T-cell (primary cell): ENCODE measurements around the gene NCAPD2. TPM values are rescaled to one million over a fixed set of nuclear protein-coding genes. Genes with fewer than 3 reads are reported as not detected.
A peak's percentile ranks its signal among the peaks of the same experiment; 100 is the strongest.

Source experiments
- ATAC-seq, 4 experiments: fragments of 200-7000 bp in 3 of 4; fragments of 150-1000 bp in 1 of 4; cut with Tn5 transposase; replicated peaks in 1 of 4; 1 replicate in 3 of 4; 2 replicates in 1 of 4; pipeline ENCODE4 v1.10.0; 2021; ENCODE audit warnings: moderate library complexity in 3 of 4, mild to moderate bottlenecking in 2 of 4, moderate number of reproducible peaks in 1 of 4
- CTCF ChIA-PET, 2 donors: fragments of 300-600 bp; sonication (Branson Sonifier 250); formaldehyde crosslinking; loops; one replicate each; lab custom pipeline; 2022; ENCODE audit warnings: antibody characterized with exemption in 2 of 2; lab: Charles Lee
- POLR2A ChIA-PET, 2 donors: fragments of 300-600 bp; sonication (Branson Sonifier 250); formaldehyde crosslinking; loops; one replicate each; lab custom pipeline; 2022; ENCODE audit warnings: antibody characterized with exemption in 2 of 2; lab: Charles Lee
- DNase-seq, 35 experiments: peaks; one replicate each; pipeline versions ENCODE4 v3.0.0 to v3.0.0-alpha.2; 2013 to 2023
- H3K27ac ChIP-seq: one replicate; pipeline ENCODE4 v1.5.1; 2013; ENCODE audit warnings: low read length
- H3K27me3 ChIP-seq, 2 experiments: replicated peaks in 1 of 2; 1 replicate in 1 of 2; 2 replicates in 1 of 2; pipeline versions ENCODE4 v1.6.1 to v1.7.0; 2013; ENCODE audit warnings: low read length in 1 of 2, mixed read lengths in 1 of 2; ENCODE audit not compliant: control insufficient read depth in 2 of 2, insufficient read depth in 2 of 2; ENCODE audit errors: extremely low read depth in 1 of 2
- H3K36me3 ChIP-seq, 2 donors: 1 replicate in 1 of 2; 2 replicates in 1 of 2; pipeline versions ENCODE4 v1.6.1 to v1.7.0; 2013; ENCODE audit warnings: low read length in 1 of 2; ENCODE audit not compliant: control insufficient read depth in 2 of 2, insufficient read depth in 1 of 2; ENCODE audit errors: extremely low read depth in 1 of 2
- H3K4me1 ChIP-seq, 2 experiments: 1 replicate in 1 of 2; 2 replicates in 1 of 2; pipeline versions ENCODE4 v1.6.1 to v1.7.0; 2013; ENCODE audit warnings: low read length in 2 of 2, mixed read lengths in 1 of 2; ENCODE audit not compliant: insufficient read depth in 2 of 2, control insufficient read depth in 1 of 2; ENCODE audit errors: extremely low read depth in 1 of 2
- H3K4me3 ChIP-seq, 2 donors: 1 replicate in 1 of 2; 2 replicates in 1 of 2; pipeline versions ENCODE4 v1.5.1 to v1.7.0; 2013; ENCODE audit warnings: mild to moderate bottlenecking in 2 of 2, low read length in 1 of 2, moderate library complexity in 1 of 2; ENCODE audit not compliant: control insufficient read depth in 1 of 2; ENCODE audit errors: extremely low read depth in 1 of 2
- H3K9me3 ChIP-seq: 2 replicates; pipeline ENCODE4 v1.7.0; 2013
- H3K27ac Mint-ChIP-seq, 2 donors: one replicate each; pipeline ENCODE4 v1.8.0; 2020 to 2021; ENCODE audit warnings: mild to moderate bottlenecking in 2 of 2, mixed read lengths in 2 of 2
- H3K27me3 Mint-ChIP-seq, 2 donors: one replicate each; pipeline ENCODE4 v1.8.0; 2021 to 2022; ENCODE audit warnings: mixed read lengths in 2 of 2
- H3K36me3 Mint-ChIP-seq: one replicate; pipeline ENCODE4 v1.8.0; 2021; ENCODE audit warnings: mixed read lengths
- H3K4me1 Mint-ChIP-seq, 3 donors: one replicate each; pipeline ENCODE4 v1.8.0; 2020 to 2022; ENCODE audit warnings: mixed read lengths in 3 of 3, mild to moderate bottlenecking in 1 of 3
- H3K4me3 Mint-ChIP-seq, 3 donors: one replicate each; pipeline ENCODE4 v1.8.0; 2020 to 2022; ENCODE audit warnings: mild to moderate bottlenecking in 3 of 3, mixed read lengths in 3 of 3, moderate library complexity in 3 of 3
- H3K9me3 Mint-ChIP-seq, 3 donors: one replicate each; pipeline ENCODE4 v1.8.0; 2020 to 2022; ENCODE audit warnings: mixed read lengths in 3 of 3
- WGBS: methylation state at CpG from one replicate; pipeline ENCODE4 v1.1.5; 2013; ENCODE audit warnings: missing lambda C conversion rate; ENCODE audit not compliant: insufficient coverage; 5-methylcytosine and 5-hydroxymethylcytosine counted together
- total RNA-seq, 35 experiments: library from RNA in 6 of 35; stranded (reverse) in 6 of 35; fragments of 120-200 nt in 1 of 35; gene quantifications; one replicate each; pipeline versions ENCODE4 v1.2.1 to v1.2.4 and lab custom pipeline; 2013 to 2026

Gene NCAPD2
- total RNA-seq, 5 donors from 2014 or later (not counting 1 experiment from before 2014, with no cell fraction given): 32.8 to 43.8 (median 40.7) TPM

DNA sequence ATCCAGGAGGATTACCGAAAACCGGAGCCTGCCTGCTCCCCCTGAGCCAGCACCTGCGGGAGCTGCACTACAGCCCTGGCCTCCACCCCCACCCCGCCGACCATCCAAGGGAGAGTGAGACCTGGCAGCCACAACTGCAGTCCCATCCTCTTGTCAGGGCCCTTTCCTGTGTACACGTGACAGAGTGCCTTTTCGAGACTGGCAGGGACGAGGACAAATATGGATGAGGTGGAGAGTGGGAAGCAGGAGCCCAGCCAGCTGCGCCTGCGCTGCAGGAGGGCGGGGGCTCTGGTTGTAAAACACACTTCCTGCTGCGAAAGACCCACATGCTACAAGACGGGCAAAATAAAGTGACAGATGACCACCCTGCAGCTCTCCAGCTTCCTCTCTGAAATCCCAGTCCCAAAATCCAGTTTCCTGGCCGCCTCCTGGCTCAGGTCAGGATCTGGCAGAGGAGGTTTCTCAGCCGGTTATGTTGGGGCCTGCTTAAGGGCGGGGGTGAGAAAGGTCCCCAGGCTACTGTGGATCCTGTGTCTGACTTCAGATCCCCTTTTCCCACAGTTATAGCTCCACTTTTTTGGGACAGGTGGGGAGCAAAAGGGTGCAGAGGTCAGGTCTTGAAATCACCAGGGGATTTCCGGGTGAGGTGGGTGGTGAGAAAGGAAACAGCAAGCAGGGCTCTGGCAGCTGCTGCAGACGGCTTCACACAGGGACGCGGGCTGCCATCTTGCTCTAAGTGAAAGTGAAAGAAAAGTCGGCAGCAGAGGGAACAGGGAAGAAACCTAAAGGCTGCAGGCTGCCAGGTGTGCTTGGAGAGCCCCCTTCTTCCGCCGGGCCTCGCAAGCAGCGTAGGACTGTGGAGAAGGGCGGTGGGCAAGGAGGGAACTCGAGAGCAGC is 42.3 kb upstream of the NCAPD2 start, which contains the start of gene TAPBPL:
Gene TAPBPL, plus strand, starts transcription at position 695 of the 897 bp plus-strand sequence. CDS start 207 bp downstream, outside the sequence.
- Mint-ChIP-seq H3K27ac (peak within 1 kb of the TSS; percentile 99 to 100), H3K9me3 (no peaks in the 10 kb centered on the region), H3K36me3 (peaks cover 48% of the 10 kb centered on the region), H3K4me1 (peaks cover 71 to 85% (median 76%) of the 10 kb centered on the region in 3 donors), H3K27me3 (no peaks in the 10 kb centered on the region), H3K4me3 (peak within 1 kb of the TSS; percentile 97 to 99 (median 98))
- Histone ChIP-seq H3K27me3 (no peaks in the 10 kb centered on the region), H3K4me3 (peak within 1 kb of the TSS; percentile 93 to 94), H3K4me1 (peaks cover 30 to 74% of the 10 kb centered on the region in 2 experiments), H3K27ac (peak within 1 kb of the TSS; percentile 98), H3K9me3 (no peaks in the 10 kb centered on the region), H3K36me3 (peaks cover 15 to 60% of the 10 kb centered on the region in 2 donors)
- ATAC-seq (peak; percentile 85 to 95 (median 88)), DNase-seq (peak; percentile 61 to 93 (median 80))
- CTCF ChIA-PET: interaction anchor here (0.5 to 3.5 kb wide), 9 partner anchors 10 to 116 kb away, joined by 3 to 24 read pairs (median 3); partner anchors contain the start of gene VAMP1 (in 1 of the 2)
- under 1% methylated on average over 20 of the region's 27 CpGs for WGBS
- POLR2A ChIA-PET: interaction anchor here (0.5 to 3.2 kb wide), 6 partner anchors 10 to 39 kb away, joined by 3 to 18 read pairs (median 6); partner anchors contain the start of gene VAMP1 (in 1 of the 2)

DNA sequence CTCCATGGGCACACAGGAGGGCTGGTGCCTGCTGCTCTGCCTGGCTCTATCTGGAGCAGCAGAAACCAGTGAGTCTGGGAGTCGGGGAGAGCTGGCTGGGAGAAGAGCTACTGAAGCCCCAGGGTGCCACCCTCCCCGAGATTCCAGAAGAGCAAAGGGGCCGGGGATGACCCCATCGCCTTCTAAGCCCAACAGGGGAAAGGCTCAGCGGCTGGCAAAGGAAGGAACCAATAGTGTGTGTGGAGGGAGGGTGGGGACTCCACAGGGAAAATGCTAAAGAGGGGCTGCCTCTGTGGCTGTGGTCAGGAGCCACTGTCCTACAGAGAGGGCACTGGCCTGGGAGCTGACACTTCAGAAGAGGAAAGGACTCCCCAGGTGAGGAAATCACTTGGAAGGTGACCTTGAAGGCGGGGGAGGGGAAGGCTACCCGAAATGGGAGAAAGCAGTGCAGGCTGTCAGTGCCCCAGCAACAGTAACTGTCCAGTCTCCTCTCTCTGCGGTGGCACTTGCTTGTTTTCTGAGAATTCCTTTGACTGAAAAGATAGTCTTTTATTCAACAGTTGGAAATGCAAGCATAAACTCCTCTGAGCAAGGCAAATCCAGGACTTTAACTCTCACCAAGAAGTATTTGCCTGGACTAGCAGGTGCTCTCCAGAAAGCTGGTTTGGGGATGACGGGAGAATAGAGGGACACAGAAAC is 41.5 kb upstream of the NCAPD2 start:
- Mint-ChIP-seq H3K27me3 (no peaks in the 10 kb centered on the region), H3K36me3 (peaks cover 48% of the 10 kb centered on the region), H3K4me1 (peaks cover 68 to 83% (median 74%) of the 10 kb centered on the region in 3 donors), H3K9me3 (no peaks in the 10 kb centered on the region), H3K4me3 (peak overlapping the region; percentile 97 to 99 (median 98)), H3K27ac (peak overlapping the region; percentile 99 to 100)
- ChIA-PET CTCF (interaction anchor here (0.7 to 3.5 kb wide), 8 partner anchors 9 to 117 kb away, joined by 3 to 24 read pairs (median 3); partner anchors contain the start of gene VAMP1 (in 1 of the 2)), POLR2A (interaction anchor here (0.5 to 3.2 kb wide), 6 partner anchors 9 to 40 kb away, joined by 3 to 18 read pairs (median 5); no protein-coding TSS in a partner anchor)
- WGBS: 0% methylated on average over 7 of the region's 9 CpGs
- peak overlapping the region; percentile 98 for H3K27ac ChIP-seq
- H3K4me1 ChIP-seq: peaks cover 32 to 74% of the 10 kb centered on the region in 2 experiments
- H3K27me3 ChIP-seq: no peaks in the 10 kb centered on the region
- H3K4me3 ChIP-seq: peak overlapping the region; percentile 93 to 94
- DNase-seq (peak in 1 of 35 experiments; percentile 39), ATAC-seq (peak in 2 of 4 experiments; percentile 1 to 5)
- H3K9me3 ChIP-seq: no peaks in the 10 kb centered on the region
- peaks cover 18 to 63% of the 10 kb centered on the region in 2 donors for H3K36me3 ChIP-seq

DNA sequence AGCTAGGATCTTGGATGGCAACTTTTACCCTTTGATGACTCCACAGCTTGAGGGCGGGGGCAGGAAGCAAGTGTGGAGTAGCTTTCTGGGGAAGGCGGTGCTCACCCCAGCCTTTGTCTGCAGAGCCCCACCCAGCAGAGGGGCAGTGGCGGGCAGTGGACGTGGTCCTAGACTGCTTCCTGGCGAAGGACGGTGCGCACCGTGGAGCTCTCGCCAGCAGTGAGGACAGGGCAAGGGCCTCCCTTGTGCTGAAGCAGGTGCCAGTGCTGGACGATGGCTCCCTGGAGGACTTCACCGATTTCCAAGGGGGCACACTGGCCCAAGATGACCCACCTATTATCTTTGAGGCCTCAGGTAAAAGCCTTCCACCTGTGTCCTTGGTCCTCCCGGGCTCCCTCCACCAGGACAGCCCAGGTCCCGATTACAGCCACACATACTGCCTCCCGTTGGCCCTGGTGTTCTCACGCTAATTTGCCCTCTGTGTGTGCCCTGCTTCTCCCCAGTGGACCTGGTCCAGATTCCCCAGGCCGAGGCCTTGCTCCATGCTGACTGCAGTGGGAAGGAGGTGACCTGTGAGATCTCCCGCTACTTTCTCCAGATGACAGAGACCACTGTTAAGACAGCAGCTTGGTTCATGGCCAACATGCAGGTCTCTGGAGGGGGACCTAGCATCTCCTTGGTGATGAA is 40.8 kb upstream of the NCAPD2 start:
- ATAC-seq: peak in 1 of 4 experiments; percentile 14
- Mint-ChIP-seq H3K9me3 (no peaks in the 10 kb centered on the region), H3K27me3 (no peaks in the 10 kb centered on the region), H3K27ac (peak overlapping the region; percentile 99 to 100), H3K36me3 (peaks cover 47% of the 10 kb centered on the region), H3K4me1 (peaks cover 64 to 80% (median 71%) of the 10 kb centered on the region in 3 donors), H3K4me3 (peak overlapping the region; percentile 97 to 99 (median 98))
- no peaks in the 10 kb centered on the region for H3K27me3 ChIP-seq
- CTCF ChIA-PET: interaction anchor here (0.8 to 3.5 kb wide), 5 partner anchors 8 to 12 kb away, joined by 3 to 24 read pairs (median 3); no protein-coding TSS in a partner anchor
- DNase-seq: peak in 1 of 35 experiments; percentile 48
- H3K4me3 ChIP-seq: peak overlapping the region; percentile 93 to 94
- H3K27ac ChIP-seq: peak overlapping the region; percentile 98
- POLR2A ChIA-PET: interaction anchor here in 1 of 2 donors (0.7 to 3.2 kb wide), 2 partner anchors 8 to 11 kb away, joined by 3 to 18 read pairs; no protein-coding TSS in a partner anchor
- no peaks in the 10 kb centered on the region for H3K9me3 ChIP-seq
- H3K4me1 ChIP-seq: peaks cover 31 to 74% of the 10 kb centered on the region in 2 experiments
- 25% methylated on average over 17 of the region's 17 CpGs for WGBS
- H3K36me3 ChIP-seq: peaks cover 23 to 65% of the 10 kb centered on the region in 2 donors

DNA sequence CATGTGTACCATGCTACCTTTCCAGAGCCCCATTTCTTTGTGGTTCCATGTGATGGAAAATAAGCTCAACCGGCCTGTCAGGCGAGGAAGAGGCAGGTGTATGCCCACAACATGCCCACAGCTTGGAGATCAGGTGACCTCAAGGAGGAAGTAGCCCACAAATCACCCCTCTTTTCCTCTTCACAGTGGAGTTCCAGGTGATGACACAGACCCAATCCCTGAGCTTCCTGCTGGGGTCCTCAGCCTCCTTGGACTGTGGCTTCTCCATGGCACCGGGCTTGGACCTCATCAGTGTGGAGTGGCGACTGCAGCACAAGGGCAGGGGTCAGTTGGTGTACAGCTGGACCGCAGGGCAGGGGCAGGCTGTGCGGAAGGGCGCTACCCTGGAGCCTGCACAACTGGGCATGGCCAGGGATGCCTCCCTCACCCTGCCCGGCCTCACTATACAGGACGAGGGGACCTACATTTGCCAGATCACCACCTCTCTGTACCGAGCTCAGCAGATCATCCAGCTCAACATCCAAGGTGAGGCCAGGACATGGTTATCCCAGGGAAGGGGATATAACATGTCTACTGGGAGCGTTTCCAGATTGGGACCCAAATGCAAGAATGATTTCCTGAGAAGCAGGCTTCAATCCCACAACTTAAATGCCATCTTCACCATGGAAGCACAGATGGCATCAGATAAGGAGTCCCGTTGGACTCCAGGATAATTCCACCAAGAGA is 36.5 kb upstream of the NCAPD2 start:
- 89% methylated on average over 7 of the region's 12 CpGs for WGBS
- Histone ChIP-seq H3K4me3 (no peak overlapping the region), H3K9me3 (no peaks in the 10 kb centered on the region), H3K27me3 (no peaks in the 10 kb centered on the region), H3K4me1 (peaks cover 35 to 76% of the 10 kb centered on the region in 2 experiments), H3K27ac (peak overlapping the region; percentile 6), H3K36me3 (peaks cover 21 to 81% of the 10 kb centered on the region in 2 donors)
- Mint-ChIP-seq H3K9me3 (no peaks in the 10 kb centered on the region), H3K4me1 (peaks cover 73 to 84% (median 82%) of the 10 kb centered on the region in 3 donors), H3K27ac (peak overlapping the region; percentile 71 to 90), H3K4me3 (peak overlapping the region in 1 of 3 donors; percentile 13), H3K27me3 (no peaks in the 10 kb centered on the region), H3K36me3 (peaks cover 60% of the 10 kb centered on the region)
- DNase-seq (no peak), ATAC-seq (no peak)
- ChIA-PET POLR2A (interaction anchor here in 1 of 2 donors (0.6 kb wide), 1 partner anchor 108 kb away, joined by 3 read pairs; no protein-coding TSS in a partner anchor), CTCF (interaction anchor here in 1 of 2 donors (1.0 kb wide), 2 partner anchors 8 to 23 kb away, joined by 3 to 4 read pairs; no protein-coding TSS in a partner anchor)
